ENCODE measurements around the gene TERT.
"Not testable (repeated sequence)": the region's sequence is repeated elsewhere in the genome, so short reads cannot be mapped to it uniquely, and the experiment has no call there.

Gene TERT

DNA sequence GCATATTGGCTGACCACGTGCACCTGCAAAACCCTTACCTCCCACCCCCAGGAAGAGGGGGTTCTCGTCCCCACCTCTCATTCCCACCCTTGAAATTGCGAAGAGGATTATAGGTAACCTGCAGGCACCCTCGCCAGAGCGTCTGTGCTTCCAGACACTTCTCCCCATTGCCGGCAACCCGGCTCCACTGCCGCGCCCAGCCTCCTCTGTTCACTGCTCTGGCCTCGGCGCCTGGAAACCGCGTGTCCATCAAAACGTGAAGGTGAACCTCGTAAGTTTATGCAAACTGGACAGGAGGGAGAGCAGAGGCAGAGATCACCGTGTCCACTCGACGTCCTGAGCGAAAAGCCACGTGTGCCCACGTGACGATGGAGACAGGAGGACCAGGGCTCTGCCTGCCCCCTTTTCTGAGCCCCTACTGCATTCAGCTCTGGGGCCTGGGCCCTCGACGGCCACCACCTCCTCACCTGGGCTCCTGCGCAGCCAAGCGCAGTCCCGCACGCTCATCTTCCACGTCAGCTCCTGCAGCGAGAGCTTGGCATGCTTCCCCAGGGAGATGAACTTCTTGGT is 1.9 kb downstream of the TERT start:
- TF ChIP-seq TCF4 (CRISPR knock-in tag; IDR thresholded peaks at IDR 0.05; ENCODE audit: borderline replicate concordance) (no peak), SNAI2 (CRISPR knock-in tag; IDR thresholded peaks at IDR 0.05) (no peak), TOX (CRISPR knock-in tag; IDR thresholded peaks at IDR 0.05; ENCODE audit: borderline replicate concordance) (no peak), ZC3H10 (CRISPR knock-in tag; IDR thresholded peaks at IDR 0.05) (no peak)
- no peak for ATAC-seq

DNA sequence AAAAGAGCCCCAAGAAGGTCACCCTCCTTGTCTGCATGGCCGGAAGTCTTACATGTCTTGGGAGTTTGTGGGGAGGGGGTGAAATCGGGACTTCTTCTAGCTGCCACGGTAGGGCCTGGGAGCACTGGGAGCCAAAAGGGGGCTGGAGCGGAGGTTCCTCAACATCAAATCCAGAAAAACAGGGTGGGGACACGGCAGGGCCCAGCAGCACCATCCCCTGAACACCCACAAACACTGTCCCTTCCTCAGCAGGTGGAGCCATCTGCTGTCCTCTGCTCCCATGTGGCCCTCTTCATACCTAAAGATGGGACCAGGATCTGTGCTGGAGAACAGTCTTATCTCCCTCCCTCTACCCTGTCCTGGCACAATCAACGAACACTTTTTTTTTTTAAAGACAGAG is 2.7 kb downstream of the TERT start:
- no peak for TF ChIP-seq PPARA (CRISPR knock-in tag; IDR thresholded peaks at IDR 0.05; ENCODE audit: borderline replicate concordance)
- TF ChIP-seq ZNF8 (CRISPR knock-in tag; IDR thresholded peaks at IDR 0.05), result no peak
- no peak for TF ChIP-seq ISL1 (CRISPR knock-in tag; IDR thresholded peaks at IDR 0.05)
- no peak for TF ChIP-seq GLIS3 (CRISPR knock-in tag; IDR thresholded peaks at IDR 0.05)
- no peak for TF ChIP-seq ZFP3 (CRISPR knock-in tag; IDR thresholded peaks at IDR 0.05)
- no peak for TF ChIP-seq SNAI2 (CRISPR knock-in tag; IDR thresholded peaks at IDR 0.05)
- TF ChIP-seq OSR1 (CRISPR knock-in tag; IDR thresholded peaks at IDR 0.05), result no peak
- TF ChIP-seq ZNF70 (CRISPR knock-in tag; IDR thresholded peaks at IDR 0.05), result no peak
- no peak for ATAC-seq

DNA sequence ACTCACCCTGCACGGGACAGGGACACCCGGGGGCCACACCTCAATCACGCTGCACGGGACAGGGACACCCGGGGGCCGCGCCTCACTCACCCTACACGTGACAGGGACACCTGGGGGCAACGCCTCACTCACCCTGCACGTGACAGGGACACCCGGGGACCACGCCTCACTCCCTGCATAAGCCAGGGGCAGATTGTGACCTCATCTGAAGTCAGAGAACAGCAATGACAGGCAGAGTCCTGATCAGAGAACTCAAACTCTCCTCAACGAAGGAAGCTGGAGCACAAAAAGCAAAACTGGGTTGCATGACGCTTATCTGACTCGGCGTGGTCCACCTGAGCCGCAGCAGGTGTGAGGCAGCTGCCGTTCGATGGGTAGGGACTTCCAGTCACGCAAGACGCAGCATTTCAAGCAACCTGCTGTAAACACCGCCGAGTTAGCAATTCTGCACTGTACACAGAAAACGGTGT is 3.2 kb downstream of the TERT start:
- ATAC-seq, result no peak
- TF ChIP-seq SNAI2 (CRISPR knock-in tag; IDR thresholded peaks at IDR 0.05) (no peak), ZFP30 (CRISPR knock-in tag; IDR thresholded peaks at IDR 0.05) (no peak), ISL1 (CRISPR knock-in tag; IDR thresholded peaks at IDR 0.05) (no peak), TOX (CRISPR knock-in tag; IDR thresholded peaks at IDR 0.05; ENCODE audit: borderline replicate concordance) (no peak), POU6F1 (CRISPR knock-in tag; IDR thresholded peaks at IDR 0.05; ENCODE audit: borderline replicate concordance, low read depth) (no peak), OSR1 (CRISPR knock-in tag; IDR thresholded peaks at IDR 0.05) (no peak), ZC3H10 (CRISPR knock-in tag; IDR thresholded peaks at IDR 0.05) (no peak), CSRNP3 (CRISPR knock-in tag; IDR thresholded peaks at IDR 0.05) (no peak), ESRRG (CRISPR knock-in tag; IDR thresholded peaks at IDR 0.05) (no peak), CSDC2 (CRISPR knock-in tag; IDR thresholded peaks at IDR 0.05) (no peak), TCF4 (CRISPR knock-in tag; IDR thresholded peaks at IDR 0.05; ENCODE audit: borderline replicate concordance) (no peak), BACH2 (CRISPR knock-in tag; IDR thresholded peaks at IDR 0.05; ENCODE audit: borderline replicate concordance) (no peak), PPARA (CRISPR knock-in tag; IDR thresholded peaks at IDR 0.05; ENCODE audit: borderline replicate concordance) (no peak), ZNF8 (CRISPR knock-in tag; IDR thresholded peaks at IDR 0.05) (no peak)
- TF ChIP-seq, protein P1, sequence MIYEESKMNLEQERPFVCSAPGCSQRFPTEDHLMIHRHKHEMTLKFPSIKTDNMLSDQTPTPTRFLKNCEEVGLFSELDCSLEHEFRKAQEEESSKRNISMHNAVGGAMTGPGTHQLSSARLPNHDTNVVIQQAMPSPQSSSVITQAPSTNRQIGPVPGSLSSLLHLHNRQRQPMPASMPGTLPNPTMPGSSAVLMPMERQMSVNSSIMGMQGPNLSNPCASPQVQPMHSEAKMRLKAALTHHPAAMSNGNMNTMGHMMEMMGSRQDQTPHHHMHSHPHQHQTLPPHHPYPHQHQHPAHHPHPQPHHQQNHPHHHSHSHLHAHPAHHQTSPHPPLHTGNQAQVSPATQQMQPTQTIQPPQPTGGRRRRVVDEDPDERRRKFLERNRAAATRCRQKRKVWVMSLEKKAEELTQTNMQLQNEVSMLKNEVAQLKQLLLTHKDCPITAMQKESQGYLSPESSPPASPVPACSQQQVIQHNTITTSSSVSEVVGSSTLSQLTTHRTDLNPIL (CRISPR knock-in tag; IDR thresholded peaks at IDR 0.05; ENCODE audit: low read depth), result no peak

- not testable (repeated sequence) for ATAC-seq
These were observed 3.9 kb downstream of the TERT start for GRCh38 chr5:1290956-1291355.

DNA sequence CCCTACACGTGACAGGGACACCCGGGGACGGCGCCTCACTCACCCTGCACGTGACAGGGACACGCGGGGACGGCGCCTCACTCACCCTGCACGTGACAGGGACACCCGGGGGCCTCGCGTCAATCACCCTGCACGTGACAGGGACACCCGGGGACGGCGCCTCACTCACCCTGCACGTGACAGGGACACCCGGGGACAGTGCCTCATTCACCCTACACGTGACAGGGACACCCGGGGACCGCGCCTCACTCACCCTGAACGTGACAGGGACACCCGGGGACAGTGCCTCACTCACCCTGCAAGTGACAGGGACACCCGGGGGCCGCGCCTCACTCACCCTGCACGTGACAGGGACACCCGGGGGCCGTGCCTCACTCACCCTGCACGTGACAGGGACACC is 5.3 kb downstream of the TERT start:
- not testable (repeated sequence) for ATAC-seq

GRCh38 chr5:1288439-1289335 is 6.2 kb downstream of the TERT start:
- ATAC-seq, result no peak
- TF ChIP-seq OSR1 (CRISPR knock-in tag; IDR thresholded peaks at IDR 0.05) (no peak), ZFP30 (CRISPR knock-in tag; IDR thresholded peaks at IDR 0.05) (no peak), ESRRG (CRISPR knock-in tag; IDR thresholded peaks at IDR 0.05) (no peak), CSDC2 (CRISPR knock-in tag; IDR thresholded peaks at IDR 0.05) (no peak), ZNF70 (CRISPR knock-in tag; IDR thresholded peaks at IDR 0.05) (no peak), BACH2 (CRISPR knock-in tag; IDR thresholded peaks at IDR 0.05; ENCODE audit: borderline replicate concordance) (no peak), TCF4 (CRISPR knock-in tag; IDR thresholded peaks at IDR 0.05; ENCODE audit: borderline replicate concordance) (no peak), ZNF565 (CRISPR knock-in tag; conservative IDR thresholded peaks at IDR 0.05; ENCODE audit: low read depth) (no peak), ZFP3 (CRISPR knock-in tag; IDR thresholded peaks at IDR 0.05) (no peak), GLIS3 (CRISPR knock-in tag; IDR thresholded peaks at IDR 0.05) (no peak), ARNTL (CRISPR knock-in tag; IDR thresholded peaks at IDR 0.05; ENCODE audit: borderline replicate concordance, low read depth) (no peak), ISL1 (CRISPR knock-in tag; IDR thresholded peaks at IDR 0.05) (no peak), CSRNP3 (CRISPR knock-in tag; IDR thresholded peaks at IDR 0.05) (no peak), ZC3H10 (CRISPR knock-in tag; IDR thresholded peaks at IDR 0.05) (no peak), TOX (CRISPR knock-in tag; IDR thresholded peaks at IDR 0.05; ENCODE audit: borderline replicate concordance) (no peak), PPARA (CRISPR knock-in tag; IDR thresholded peaks at IDR 0.05; ENCODE audit: borderline replicate concordance) (no peak), SNAI2 (CRISPR knock-in tag; IDR thresholded peaks at IDR 0.05) (no peak)

Data from SK-N-SH treated with all-trans-retinoic acid at 6 μM for 48 hours (cell line).